ENCODE measurements around the gene KRTAP10-3.
A peak's percentile ranks its signal among the peaks of the same experiment; 100 is the strongest.

The KRTAP10-3 gene

DNA sequence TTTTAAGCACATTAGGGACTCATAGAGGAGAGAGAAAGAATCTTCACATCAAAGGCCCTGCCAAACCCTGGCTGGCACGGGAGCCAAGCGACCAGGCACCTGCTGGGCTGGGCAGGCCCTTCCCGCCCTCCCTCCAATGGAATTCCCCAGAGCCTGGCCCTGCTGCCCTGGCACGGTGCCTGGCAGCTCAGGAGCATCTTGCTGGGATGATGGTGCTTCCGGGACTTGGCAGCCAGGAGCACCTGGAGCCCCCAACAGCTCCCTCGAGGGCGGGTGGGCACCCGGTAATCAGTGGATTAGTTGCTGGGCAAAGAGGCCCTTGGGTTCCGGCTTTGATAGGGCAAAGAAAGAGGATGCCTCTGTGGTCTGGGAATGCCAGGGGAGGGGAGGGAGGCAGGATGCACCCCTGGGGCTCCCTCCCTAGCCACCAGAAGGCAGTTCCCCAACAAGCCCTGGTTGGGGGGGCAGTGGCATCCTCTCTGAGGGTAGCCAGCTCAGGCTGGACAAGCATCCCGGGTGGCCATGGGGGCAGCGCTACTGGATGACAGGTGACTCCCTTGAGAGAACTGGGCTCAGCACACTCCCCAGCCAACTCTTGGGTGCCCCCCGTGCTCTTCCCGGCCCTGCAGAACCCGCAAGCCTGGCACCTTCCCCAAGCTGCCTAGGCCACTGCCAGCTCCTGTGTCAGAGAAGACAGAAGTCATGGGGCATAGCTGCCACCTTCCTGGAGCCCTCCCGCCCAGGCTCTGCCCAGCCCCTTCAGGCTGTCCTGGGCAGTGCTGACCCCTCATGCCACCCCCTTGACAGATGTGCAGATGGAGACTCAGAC, 45.0 kb downstream of the KRTAP10-3 start:
- H3K36me3 ChIP-seq (ENCODE audit: control insufficient read depth in 2 of 2, insufficient read depth in 2 of 2, low read length in 2 of 2) = no peaks in the 10 kb centered on the region
- no peak overlapping the region for H3K9ac ChIP-seq (ENCODE audit: low read length in 2 of 2)
- H3K9me3 ChIP-seq (ENCODE audit: control insufficient read depth in 2 of 2, low read length in 2 of 2) = no peaks in the 10 kb centered on the region
- no peak overlapping the region for H3K27ac ChIP-seq (ENCODE audit: low read length)
- H3K27me3 ChIP-seq (ENCODE audit: control insufficient read depth in 1 of 2, insufficient read depth in 2 of 2, low read length in 2 of 2) = peaks cover 16 to 17% of the 10 kb centered on the region in 2 donors
- no peak overlapping the region for H3K4me3 ChIP-seq (ENCODE audit: low read length in 2 of 2)
- H3K4me1 ChIP-seq (ENCODE audit: control insufficient read depth, insufficient read depth, low read length) = peaks cover 5% of the 10 kb centered on the region

DNA sequence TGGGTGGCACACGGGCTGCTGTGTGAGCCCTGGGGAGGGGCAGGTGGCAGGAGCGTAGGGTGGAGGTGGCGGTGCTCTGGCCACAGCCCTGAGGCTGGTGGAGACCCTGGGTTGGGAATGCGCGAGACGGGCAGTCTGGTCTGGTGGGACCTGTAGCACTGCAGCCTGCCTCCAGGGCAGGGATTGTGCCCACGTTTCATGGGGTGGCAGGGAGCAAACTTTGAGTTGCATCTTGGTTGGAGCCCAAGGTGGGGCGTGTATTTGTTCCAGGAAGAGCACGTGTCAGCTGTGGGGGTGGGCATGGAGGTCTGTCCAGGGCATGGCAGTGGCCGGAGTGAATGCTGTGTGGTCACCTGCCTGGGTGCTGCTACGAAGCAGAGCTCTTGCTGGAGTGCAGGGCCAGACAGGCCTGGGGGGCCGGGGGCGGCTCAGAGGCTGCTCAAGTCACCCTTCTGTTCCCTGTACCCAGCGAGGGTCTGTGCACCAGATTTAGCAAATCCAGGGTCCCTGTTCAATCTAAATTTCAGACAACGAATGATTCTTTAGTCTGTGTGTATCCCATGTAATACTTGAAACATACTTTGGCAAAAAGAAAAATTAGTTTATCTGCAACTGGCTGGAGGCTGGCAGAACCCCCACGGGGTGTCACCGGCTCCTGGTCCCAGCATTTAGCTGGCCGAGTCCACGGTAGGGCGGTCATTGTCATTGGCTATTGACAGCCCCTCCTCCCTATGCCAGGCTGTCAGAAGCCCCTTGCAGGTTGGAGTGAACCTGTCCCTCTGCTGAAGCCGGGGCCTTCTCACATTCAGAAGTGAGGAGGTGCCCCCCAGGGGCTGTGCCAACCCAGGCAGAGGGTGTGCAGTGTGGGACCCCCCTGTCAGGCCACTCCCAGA, 45.9 kb downstream of the KRTAP10-3 start:
- H3K27me3 ChIP-seq (ENCODE audit: control insufficient read depth in 1 of 2, insufficient read depth in 2 of 2, low read length in 2 of 2) = peaks cover 20 to 21% of the 10 kb centered on the region in 2 donors
- no peaks in the 10 kb centered on the region for H3K9me3 ChIP-seq (ENCODE audit: control insufficient read depth in 2 of 2, low read length in 2 of 2)
- H3K27ac ChIP-seq (ENCODE audit: low read length) = no peak overlapping the region
- peaks cover 5% of the 10 kb centered on the region for H3K4me1 ChIP-seq (ENCODE audit: control insufficient read depth, insufficient read depth, low read length)
- H3K4me3 ChIP-seq (ENCODE audit: low read length in 2 of 2) = no peak overlapping the region
- no peaks in the 10 kb centered on the region for H3K36me3 ChIP-seq (ENCODE audit: control insufficient read depth in 2 of 2, insufficient read depth in 2 of 2, low read length in 2 of 2)
- H3K9ac ChIP-seq (ENCODE audit: low read length in 2 of 2) = no peak overlapping the region

DNA sequence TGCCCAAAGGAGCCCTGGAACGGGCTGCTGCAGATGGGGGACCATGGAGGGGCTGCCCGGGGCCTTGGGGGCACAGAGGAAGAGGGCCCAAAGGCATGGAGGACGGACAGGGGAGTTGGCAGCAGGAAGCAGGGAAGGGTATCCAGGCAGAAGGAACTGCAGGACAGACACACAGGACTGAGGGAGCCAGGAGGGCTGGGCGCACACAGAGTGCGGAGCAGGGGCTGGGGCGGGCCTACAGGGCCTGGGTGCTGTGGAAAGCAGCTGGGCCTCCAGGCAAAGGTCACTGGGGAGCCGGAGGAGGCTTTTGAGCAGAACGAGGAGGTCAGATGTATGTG, 46.7 kb downstream of the KRTAP10-3 start:
- Histone ChIP-seq H3K27ac (ENCODE audit: low read length) (no peak overlapping the region), H3K36me3 (ENCODE audit: control insufficient read depth in 2 of 2, insufficient read depth in 2 of 2, low read length in 2 of 2) (no peaks in the 10 kb centered on the region), H3K4me1 (ENCODE audit: control insufficient read depth, insufficient read depth, low read length) (peaks cover 5% of the 10 kb centered on the region), H3K9ac (ENCODE audit: low read length in 2 of 2) (no peak overlapping the region), H3K27me3 (ENCODE audit: control insufficient read depth in 1 of 2, insufficient read depth in 2 of 2, low read length in 2 of 2) (peaks cover 22% of the 10 kb centered on the region in 2 donors), H3K4me3 (ENCODE audit: low read length in 2 of 2) (no peak overlapping the region), H3K9me3 (ENCODE audit: control insufficient read depth in 2 of 2, low read length in 2 of 2) (no peaks in the 10 kb centered on the region)

DNA sequence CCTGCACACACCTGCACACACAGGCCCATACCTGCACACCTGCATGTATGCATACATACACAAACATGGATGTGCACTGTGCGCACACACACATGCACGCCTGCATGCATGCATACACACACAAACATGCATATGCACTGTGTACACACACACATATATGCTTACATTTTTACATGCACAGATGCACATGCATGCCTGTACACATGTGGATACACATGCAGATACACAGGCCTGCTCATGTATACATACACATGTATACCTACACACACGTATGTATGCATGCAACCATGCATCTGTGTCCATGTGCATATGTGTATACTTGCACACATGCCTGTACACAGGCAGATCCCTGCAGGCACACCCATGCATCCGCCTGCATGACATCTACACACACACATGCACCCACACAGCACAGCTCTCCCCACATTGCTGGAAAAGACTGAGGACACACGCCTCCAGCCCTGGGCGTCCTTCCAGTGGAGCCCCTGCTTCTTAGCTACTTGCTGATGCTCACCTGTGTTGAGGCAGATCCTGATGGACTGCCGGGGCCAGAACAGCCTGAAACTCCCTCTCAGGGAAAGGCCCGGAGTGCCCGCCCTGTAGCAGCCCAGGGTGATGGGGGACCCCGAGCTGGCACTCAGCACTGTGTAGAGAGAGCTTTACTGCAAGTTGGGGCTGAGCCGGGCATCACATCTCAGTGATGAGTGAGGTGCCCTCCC, 47.2 kb downstream of the KRTAP10-3 start:
- H3K27me3 ChIP-seq (ENCODE audit: control insufficient read depth in 1 of 2, insufficient read depth in 2 of 2, low read length in 2 of 2) = peaks cover 24 to 28% of the 10 kb centered on the region in 2 donors
- H3K36me3 ChIP-seq (ENCODE audit: control insufficient read depth in 2 of 2, insufficient read depth in 2 of 2, low read length in 2 of 2) = no peaks in the 10 kb centered on the region
- no peaks in the 10 kb centered on the region for H3K9me3 ChIP-seq (ENCODE audit: control insufficient read depth in 2 of 2, low read length in 2 of 2)
- H3K9ac ChIP-seq (ENCODE audit: low read length in 2 of 2) = no peak overlapping the region
- no peak overlapping the region for H3K27ac ChIP-seq (ENCODE audit: low read length)
- H3K4me1 ChIP-seq (ENCODE audit: control insufficient read depth, insufficient read depth, low read length) = peaks cover 5% of the 10 kb centered on the region
- no peak overlapping the region for H3K4me3 ChIP-seq (ENCODE audit: low read length in 2 of 2)

DNA sequence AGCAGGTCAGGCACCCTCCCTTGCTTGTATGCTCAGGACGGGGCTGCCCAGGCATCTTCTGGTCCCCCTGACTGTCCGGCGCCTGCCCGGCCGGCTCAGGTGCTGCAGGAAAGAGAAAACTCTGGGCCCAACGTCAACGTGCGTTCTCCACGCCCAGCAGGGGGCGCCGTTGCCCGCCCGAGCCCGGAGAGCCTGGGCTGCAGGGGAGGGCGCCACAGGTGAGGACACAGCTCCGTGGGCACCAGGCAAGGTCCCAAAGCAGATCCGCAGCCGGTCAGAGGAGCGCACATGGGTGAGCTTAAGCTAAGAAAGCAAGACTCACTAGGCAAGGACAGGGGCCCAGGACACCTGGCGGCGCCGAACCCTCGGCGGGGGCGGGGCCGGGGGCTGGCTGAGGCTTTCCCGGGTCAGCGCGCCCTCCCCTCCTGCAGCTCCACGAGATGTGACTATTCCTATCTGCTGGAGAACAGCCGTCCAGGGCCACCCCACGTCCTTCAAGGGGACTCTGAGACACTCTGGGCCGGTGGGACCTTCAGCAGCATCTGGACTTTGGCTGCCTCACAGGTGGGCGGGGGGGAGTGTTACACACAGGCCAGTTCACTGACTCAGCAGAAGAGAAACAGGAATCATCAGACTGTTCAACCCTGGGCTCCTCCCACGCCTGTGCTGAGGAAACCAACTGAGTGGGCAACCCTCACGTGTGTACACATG, 47.9 kb downstream of the KRTAP10-3 start:
- Histone ChIP-seq H3K27ac (ENCODE audit: low read length) (no peak overlapping the region), H3K9me3 (ENCODE audit: control insufficient read depth in 2 of 2, low read length in 2 of 2) (no peaks in the 10 kb centered on the region), H3K27me3 (ENCODE audit: control insufficient read depth in 1 of 2, insufficient read depth in 2 of 2, low read length in 2 of 2) (peaks cover 24 to 34% of the 10 kb centered on the region in 2 donors), H3K4me1 (ENCODE audit: control insufficient read depth, insufficient read depth, low read length) (peaks cover 5% of the 10 kb centered on the region), H3K36me3 (ENCODE audit: control insufficient read depth in 2 of 2, insufficient read depth in 2 of 2, low read length in 2 of 2) (no peaks in the 10 kb centered on the region), H3K4me3 (ENCODE audit: low read length in 2 of 2) (peak overlapping the region in 1 of 2 donors; percentile 22), H3K9ac (ENCODE audit: low read length in 2 of 2) (no peak overlapping the region)

DNA sequence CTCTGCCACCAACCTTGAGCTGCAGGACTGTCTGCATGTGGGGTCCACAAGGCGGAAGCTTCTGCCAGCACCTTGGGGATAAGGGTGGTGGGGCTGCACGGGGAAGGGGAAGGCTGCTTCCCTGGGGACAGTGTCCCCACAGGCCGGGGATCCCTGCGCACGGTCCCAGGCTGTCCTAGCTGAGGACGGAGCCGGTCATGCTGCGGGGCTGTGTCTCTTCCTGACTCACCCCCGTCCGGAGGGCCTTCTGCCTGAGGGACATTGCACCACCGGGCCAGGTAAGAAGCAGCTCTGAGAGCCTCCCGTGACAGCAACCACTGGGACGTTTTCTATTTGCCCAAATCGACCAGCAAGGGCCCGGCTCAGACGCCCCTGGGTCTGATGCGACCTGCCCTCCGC, 48.5 kb downstream of the KRTAP10-3 start:
- Histone ChIP-seq H3K27me3 (ENCODE audit: control insufficient read depth in 1 of 2, insufficient read depth in 2 of 2, low read length in 2 of 2) (peaks cover 24 to 34% of the 10 kb centered on the region in 2 donors), H3K36me3 (ENCODE audit: control insufficient read depth in 2 of 2, insufficient read depth in 2 of 2, low read length in 2 of 2) (no peaks in the 10 kb centered on the region), H3K4me3 (ENCODE audit: low read length in 2 of 2) (no peak overlapping the region), H3K9ac (ENCODE audit: low read length in 2 of 2) (no peak overlapping the region), H3K4me1 (ENCODE audit: control insufficient read depth, insufficient read depth, low read length) (peaks cover 5% of the 10 kb centered on the region), H3K9me3 (ENCODE audit: control insufficient read depth in 2 of 2, low read length in 2 of 2) (no peaks in the 10 kb centered on the region), H3K27ac (ENCODE audit: low read length) (no peak overlapping the region)

DNA sequence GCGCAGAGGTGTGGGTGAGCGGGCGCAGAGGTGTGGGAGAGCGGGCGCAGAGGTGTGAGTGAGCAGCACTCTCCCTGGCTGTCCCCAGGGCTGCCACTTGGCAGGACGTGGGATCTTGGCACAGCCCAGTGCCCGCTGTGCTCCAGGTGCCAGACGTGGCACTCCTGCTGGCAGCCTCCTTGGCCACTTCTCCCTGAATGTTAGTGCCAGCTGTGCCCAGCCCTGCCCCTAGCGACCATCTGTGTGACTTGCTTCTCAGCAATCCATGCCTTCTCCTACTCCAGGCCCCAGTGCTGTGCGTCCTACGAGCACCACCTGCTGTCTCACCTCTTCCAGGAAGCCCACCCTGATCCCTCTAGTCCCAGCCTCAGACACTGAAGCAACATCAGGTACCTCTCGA, 49.1 kb downstream of the KRTAP10-3 start:
- Histone ChIP-seq H3K27me3 (ENCODE audit: control insufficient read depth in 1 of 2, insufficient read depth in 2 of 2, low read length in 2 of 2) (peaks cover 24 to 34% of the 10 kb centered on the region in 2 donors), H3K9me3 (ENCODE audit: control insufficient read depth in 2 of 2, low read length in 2 of 2) (no peaks in the 10 kb centered on the region), H3K36me3 (ENCODE audit: control insufficient read depth in 2 of 2, insufficient read depth in 2 of 2, low read length in 2 of 2) (no peaks in the 10 kb centered on the region), H3K27ac (ENCODE audit: low read length) (no peak overlapping the region), H3K4me3 (ENCODE audit: low read length in 2 of 2) (no peak overlapping the region), H3K9ac (ENCODE audit: low read length in 2 of 2) (no peak overlapping the region), H3K4me1 (ENCODE audit: control insufficient read depth, insufficient read depth, low read length) (peaks cover 5% of the 10 kb centered on the region)

DNA sequence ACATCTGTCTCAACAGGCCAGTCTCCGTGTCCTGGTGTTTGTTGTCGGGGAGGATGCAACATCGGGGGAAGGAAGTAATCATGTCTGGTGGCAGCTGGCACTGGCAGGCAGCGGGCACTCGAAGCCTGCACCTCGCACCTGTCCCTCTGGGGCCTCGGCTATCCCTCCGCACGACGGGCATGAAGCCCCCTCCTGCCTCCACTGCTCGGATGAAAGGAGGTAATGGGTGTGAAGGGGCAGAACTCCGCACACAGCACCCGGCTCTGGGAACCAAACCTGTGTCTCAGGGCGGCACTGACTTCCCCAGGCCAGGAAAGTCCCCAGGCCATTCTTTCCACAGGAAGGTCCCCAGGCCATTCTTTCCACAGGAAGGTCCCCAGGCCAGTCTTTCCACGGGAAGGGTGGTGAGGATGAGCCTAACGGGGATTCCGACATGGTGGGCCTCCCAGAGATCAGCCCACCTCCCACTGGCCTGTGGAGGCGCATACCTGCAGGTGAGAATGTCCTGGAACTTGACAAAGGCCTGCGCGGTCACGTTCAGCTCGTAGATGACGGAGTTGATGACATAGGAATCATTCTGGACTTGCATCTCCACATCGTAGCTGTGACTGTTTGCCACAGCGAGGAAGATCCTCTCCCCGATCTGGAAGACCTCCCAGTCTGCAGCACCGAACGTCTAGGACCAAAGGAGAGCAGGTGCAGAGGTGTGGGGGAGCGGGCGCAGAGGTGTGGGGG, 49.7 kb downstream of the KRTAP10-3 start:
- Histone ChIP-seq H3K4me1 (ENCODE audit: control insufficient read depth, insufficient read depth, low read length) (peaks cover 5% of the 10 kb centered on the region), H3K4me3 (ENCODE audit: low read length in 2 of 2) (no peak overlapping the region), H3K27me3 (ENCODE audit: control insufficient read depth in 1 of 2, insufficient read depth in 2 of 2, low read length in 2 of 2) (peaks cover 24 to 34% of the 10 kb centered on the region in 2 donors), H3K9ac (ENCODE audit: low read length in 2 of 2) (no peak overlapping the region), H3K27ac (ENCODE audit: low read length) (no peak overlapping the region), H3K9me3 (ENCODE audit: control insufficient read depth in 2 of 2, low read length in 2 of 2) (no peaks in the 10 kb centered on the region), H3K36me3 (ENCODE audit: control insufficient read depth in 2 of 2, insufficient read depth in 2 of 2, low read length in 2 of 2) (no peaks in the 10 kb centered on the region)

DNA sequence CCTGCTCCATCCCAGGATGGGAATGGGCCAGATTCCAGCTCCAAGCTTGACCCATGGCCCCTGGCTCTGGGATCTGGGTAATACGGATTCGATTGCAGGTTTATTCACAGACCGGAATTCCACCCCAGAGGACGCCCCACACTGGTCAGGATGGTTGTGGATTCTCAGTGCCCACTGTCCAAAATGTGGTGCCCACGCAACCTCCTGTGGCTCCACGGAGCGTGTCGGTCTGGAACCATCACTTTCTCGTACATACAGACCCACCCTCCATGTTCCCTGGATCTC, 50.2 kb downstream of the KRTAP10-3 start:
- Histone ChIP-seq H3K4me1 (ENCODE audit: control insufficient read depth, insufficient read depth, low read length) (peaks cover 5% of the 10 kb centered on the region), H3K9me3 (ENCODE audit: control insufficient read depth in 2 of 2, low read length in 2 of 2) (no peaks in the 10 kb centered on the region), H3K9ac (ENCODE audit: low read length in 2 of 2) (no peak overlapping the region), H3K27me3 (ENCODE audit: control insufficient read depth in 1 of 2, insufficient read depth in 2 of 2, low read length in 2 of 2) (peaks cover 24 to 34% of the 10 kb centered on the region in 2 donors), H3K4me3 (ENCODE audit: low read length in 2 of 2) (no peak overlapping the region), H3K36me3 (ENCODE audit: control insufficient read depth in 2 of 2, insufficient read depth in 2 of 2, low read length in 2 of 2) (no peaks in the 10 kb centered on the region), H3K27ac (ENCODE audit: low read length) (no peak overlapping the region)

All from stomach smooth muscle (tissue), 2 donors.